Measurements from ENCODE around the gene PRG3. TPM values are rescaled to one million over a fixed set of nuclear protein-coding genes. Genes with fewer than 3 reads are reported as not detected.

Gene PRG3
- total and polyA plus RNA-seq, 3 donors from 2014 or later = not detected

- no peaks in the 10 kb centered on the region for H3K4me1 ChIP-seq
- H3K4me3 ChIP-seq = no peak overlapping the region
- no peaks in the 10 kb centered on the region for H3K27me3 ChIP-seq
- no peak for TF ChIP-seq POLR2A (IDR thresholded peaks at IDR 0.05)
- no peak for TF ChIP-seq CTCF (IDR thresholded peaks at IDR 0.05)
- intact Hi-C loops (cut with DNase I; ENCODE audit: low total_unique reads) = no loop called here
- H3K9me3 ChIP-seq = no peaks in the 10 kb centered on the region
- no peak for DNase-seq
- 88 to 95% methylated on average over 9 to 11 of the region's 11 CpGs for WGBS, 2 donors
- no peaks in the 10 kb centered on the region for H3K36me3 ChIP-seq (ENCODE audit: low read depth, missing control alignments)
- H3K27ac ChIP-seq = no peak overlapping the region
Measured at GRCh38 chr11:57395905-57396623, 15.1 kb upstream of the PRG3 start.

DNA sequence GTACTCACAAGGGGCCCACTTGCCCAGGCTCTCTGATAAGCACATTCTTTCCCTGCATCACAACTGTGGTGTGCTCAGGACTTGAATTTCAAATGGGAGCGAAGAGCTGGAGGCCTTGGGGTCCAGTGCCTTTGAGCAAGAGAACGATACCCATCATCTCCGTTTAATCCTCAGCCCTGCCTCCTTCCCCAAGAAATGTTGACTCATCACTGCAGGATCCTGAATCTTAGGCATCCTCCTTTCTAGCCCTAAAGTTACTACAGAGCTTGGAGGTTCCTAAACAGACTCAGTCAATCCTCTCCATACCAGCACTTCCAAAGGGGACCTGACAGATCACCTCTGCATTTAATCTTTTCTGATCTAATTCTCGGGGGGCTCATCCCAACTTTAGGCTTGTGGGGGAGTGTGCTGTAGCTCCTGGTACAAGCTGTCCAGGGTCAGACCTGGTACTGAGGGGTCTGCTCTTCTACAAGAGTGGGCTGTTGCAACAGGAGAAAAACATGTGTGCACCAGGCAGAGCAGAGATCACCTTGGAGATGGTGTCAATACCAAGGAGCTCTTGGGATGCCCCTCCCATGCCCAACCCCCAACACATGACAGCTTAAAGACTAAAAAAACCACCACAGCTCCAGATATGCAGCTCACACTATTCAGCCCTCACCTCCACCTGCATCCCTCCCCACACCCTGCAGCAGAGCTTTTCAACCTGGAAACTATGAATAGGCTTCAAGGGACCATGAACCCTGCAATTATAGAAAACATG is 13.4 kb upstream of the PRG3 start:
- no peaks in the 10 kb centered on the region for H3K9me3 ChIP-seq
- intact Hi-C loops (cut with DNase I; ENCODE audit: low total_unique reads) = no loop called here
- DNase-seq = no peak
- H3K27me3 ChIP-seq = no peaks in the 10 kb centered on the region
- H3K36me3 ChIP-seq (ENCODE audit: low read depth, missing control alignments) = no peaks in the 10 kb centered on the region
- no peaks in the 10 kb centered on the region for H3K4me1 ChIP-seq
- H3K27ac ChIP-seq = no peak overlapping the region
- 80 to 84% methylated on average over 4 of the region's 4 CpGs for WGBS, 2 donors
- no peak overlapping the region for H3K4me3 ChIP-seq
- TF ChIP-seq CTCF (IDR thresholded peaks at IDR 0.05) (no peak), POLR2A (IDR thresholded peaks at IDR 0.05) (no peak)

DNA sequence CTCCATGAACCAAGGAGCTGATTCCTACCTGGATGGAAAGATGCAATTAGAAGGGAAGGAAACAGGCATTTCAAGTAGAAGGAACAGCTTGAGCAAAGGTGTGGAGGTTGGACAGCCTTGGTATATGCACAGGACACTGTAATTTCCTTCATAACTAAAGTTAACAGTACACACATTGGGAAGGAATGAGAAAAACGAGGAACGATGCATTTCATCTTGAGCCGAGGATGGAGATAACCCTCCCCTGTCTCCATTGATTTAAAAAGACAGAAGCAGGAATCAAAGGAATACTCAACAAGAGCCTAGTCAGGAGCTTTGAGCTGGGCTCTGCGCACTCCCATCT is 11.8 kb upstream of the PRG3 start:
- intact Hi-C loops (cut with DNase I; ENCODE audit: low total_unique reads) = no loop called here
- Histone ChIP-seq H3K4me1 (no peaks in the 10 kb centered on the region), H3K27me3 (no peaks in the 10 kb centered on the region), H3K36me3 (ENCODE audit: low read depth, missing control alignments) (no peaks in the 10 kb centered on the region), H3K9me3 (no peaks in the 10 kb centered on the region), H3K4me3 (no peak overlapping the region), H3K27ac (no peak overlapping the region)
- 81 to 82% methylated on average over 4 of the region's 4 CpGs for WGBS, 2 donors
- no peak for DNase-seq
- no peak for TF ChIP-seq POLR2A (IDR thresholded peaks at IDR 0.05)
- TF ChIP-seq CTCF (IDR thresholded peaks at IDR 0.05) = no peak

- TF ChIP-seq POLR2A (IDR thresholded peaks at IDR 0.05) = no peak
- TF ChIP-seq CTCF (IDR thresholded peaks at IDR 0.05) = no peak
- Histone ChIP-seq H3K4me1 (no peaks in the 10 kb centered on the region), H3K36me3 (ENCODE audit: low read depth, missing control alignments) (no peaks in the 10 kb centered on the region), H3K9me3 (no peaks in the 10 kb centered on the region), H3K4me3 (no peak overlapping the region), H3K27ac (no peak overlapping the region), H3K27me3 (no peaks in the 10 kb centered on the region)
- intact Hi-C loops (cut with DNase I; ENCODE audit: low total_unique reads) = no loop called here
- DNase-seq = no peak
- WGBS, 2 donors = 81 to 95% methylated on average over 8 of the region's 8 CpGs
Measured at GRCh38 chr11:57392066-57392762, 11.3 kb upstream of the PRG3 start.
